Motor neuron (in vitro differentiated cells): ENCODE results near the gene FHIT. TPM values are rescaled to one million over a fixed set of nuclear protein-coding genes. Genes with fewer than 3 reads are reported as not detected.
"Not testable (repeated sequence)": the region's sequence is repeated elsewhere in the genome, so short reads cannot be mapped to it uniquely, and the experiment has no call there.

ENCODE experiments used
- ATAC-seq, 8 experiments: fragments of 200-7000 bp; cut with Tn5 transposase; replicated peaks in 6 of 8; 2 replicates each; pipeline ENCODE4 v1.8.0; 2021; ENCODE audit warnings: mild to moderate bottlenecking in 8 of 8, moderate library complexity in 8 of 8
- H3K27ac ChIP-seq, 2 donors: fragments of 250-450 bp; sonication (Bioruptor Pico); 2 replicates each; pipeline ENCODE4 v1.9.0; 2021; ENCODE audit warnings: antibody characterized with exemption in 2 of 2, mild to moderate bottlenecking in 2 of 2, moderate library complexity in 1 of 2
- H3K4me1 ChIP-seq, 2 donors: fragments of 250-450 bp; sonication (Bioruptor Pico); replicated peaks in 1 of 2; 2 replicates each; pipeline ENCODE4 v1.6.1; 2021; ENCODE audit warnings: antibody characterized with exemption in 2 of 2, mild to moderate bottlenecking in 2 of 2, moderate library complexity in 1 of 2
- H3K4me3 ChIP-seq, 5 donors: fragments of 250-450 bp; sonication (Bioruptor Pico); 2 replicates each; pipeline ENCODE4 v1.9.0; 2021; ENCODE audit warnings: antibody characterized with exemption in 5 of 5, mild to moderate bottlenecking in 5 of 5, moderate library complexity in 4 of 5
- WGBS, 10 experiments: fragments of 450-650 bp; shearing (Covaris generic); methylation state at CpG; one replicate each; pipeline ENCODE4 v1.0.0; 2022; 5-methylcytosine and 5-hydroxymethylcytosine counted together
- in situ Hi-C, 9 experiments: fragments of 400-800 bp; cut with MboI; loops; one replicate each; pipeline ENCODE4 v1.15.0; 2021; ENCODE audit warnings: low sequenced_read_pairs in 9 of 9, low pct_unique_long_range_greater_than_20kb in 2 of 9; ENCODE audit not compliant: unreplicated experiment in 9 of 9
- total RNA-seq, 8 experiments: library from RNA; unstranded; fragments of 300-600 nt; gene quantifications; 2 replicates each; pipeline versions ENCODE4 v1.2.3 to v1.2.4, GENCODE V29; 2022

FHIT gene
- total RNA-seq, 8 experiments from 2014 or later = 1.6 to 25.1 (median 12.1) TPM

DNA sequence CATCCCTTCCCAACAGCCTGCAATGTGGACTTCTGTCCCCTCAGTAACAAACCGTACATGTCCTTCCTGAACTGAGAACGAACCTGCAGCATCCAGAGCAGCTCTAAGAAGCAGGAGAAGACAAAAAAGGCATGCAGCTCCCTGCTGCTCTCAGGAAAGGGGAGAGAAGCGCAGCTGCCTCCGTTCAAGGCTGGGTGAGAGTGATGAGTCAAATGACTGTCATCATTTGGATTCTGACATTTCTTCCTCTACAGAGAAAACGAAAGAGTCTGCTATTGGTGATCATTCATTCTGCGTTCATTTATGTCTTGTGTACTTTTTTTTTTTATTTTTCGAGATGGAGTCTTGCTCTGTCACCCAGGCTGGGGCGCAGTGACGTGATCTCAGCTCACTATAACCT is 677.8 kb downstream of the FHIT start:
- Histone ChIP-seq H3K4me3 (no peak overlapping the region), H3K27ac (no peak overlapping the region), H3K4me1 (no peaks in the 10 kb centered on the region)
- in situ Hi-C loops = no loop called here
- ATAC-seq = peak in 7 of 8 experiments; percentile 43 to 91 (median 80)
- 0 to 80% (median 59%) methylated on average over 1 to 8 of the region's 9 CpGs for WGBS, 10 experiments

DNA sequence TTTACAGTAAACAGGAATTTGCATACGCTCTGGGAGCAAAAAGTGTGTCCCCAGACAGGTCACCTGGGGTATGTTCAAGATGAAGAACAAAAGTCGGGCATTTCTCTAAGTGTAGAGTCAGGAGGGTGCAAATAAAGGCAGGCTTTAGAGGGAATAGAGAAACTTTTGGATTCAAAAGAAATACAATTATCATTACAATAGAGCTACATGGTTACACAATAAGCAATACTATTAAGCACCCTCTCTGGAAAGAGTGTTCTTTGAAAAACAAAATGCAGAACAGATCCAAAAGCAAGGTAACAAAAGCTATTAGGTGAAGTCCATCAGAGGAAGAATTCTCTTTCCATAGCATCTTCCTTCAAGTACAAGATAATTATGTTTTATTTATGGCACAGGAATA is 679.7 kb downstream of the FHIT start:
- Histone ChIP-seq H3K4me3 (no peak overlapping the region), H3K27ac (no peak overlapping the region), H3K4me1 (no peaks in the 10 kb centered on the region)
- WGBS, 10 experiments = 0 to 100% (median 76%) methylated on average over 1 to 2 of the region's 2 CpGs; no CpG with 5 or more reads in 2 of the 10 experiments
- in situ Hi-C loops = no loop called here
- ATAC-seq = peak in 3 of 8 experiments; percentile 13 to 42 (median 27)

DNA sequence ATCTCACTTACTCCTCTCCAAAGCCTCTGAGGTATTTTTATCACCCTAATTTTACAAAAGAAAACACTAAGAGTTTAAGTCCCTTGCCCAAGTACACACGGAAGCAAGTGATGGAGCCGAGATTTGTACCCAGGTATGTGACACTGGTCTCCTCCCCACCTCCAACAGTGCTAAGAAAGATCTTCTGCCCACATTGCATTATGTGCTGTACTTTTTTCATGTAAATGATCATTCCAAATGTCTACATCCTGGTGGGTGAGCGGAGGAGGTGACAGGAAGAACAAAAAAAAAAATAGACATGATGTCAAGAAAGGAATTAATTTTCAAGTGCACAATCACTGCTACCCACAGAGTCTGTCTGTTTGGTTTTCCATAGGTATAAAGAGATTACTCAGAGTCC is 694.1 kb downstream of the FHIT start:
- in situ Hi-C loops = no loop called here
- ATAC-seq = no peak
- 83 to 100% (median 97%) methylated on average over 1 to 3 of the region's 3 CpGs; no CpG with 5 or more reads in 5 of the 10 experiments for WGBS, 10 experiments
- Histone ChIP-seq H3K27ac (no peak overlapping the region), H3K4me3 (no peak overlapping the region), H3K4me1 (peaks cover 0 to 7% of the 10 kb centered on the region in 2 donors)

DNA sequence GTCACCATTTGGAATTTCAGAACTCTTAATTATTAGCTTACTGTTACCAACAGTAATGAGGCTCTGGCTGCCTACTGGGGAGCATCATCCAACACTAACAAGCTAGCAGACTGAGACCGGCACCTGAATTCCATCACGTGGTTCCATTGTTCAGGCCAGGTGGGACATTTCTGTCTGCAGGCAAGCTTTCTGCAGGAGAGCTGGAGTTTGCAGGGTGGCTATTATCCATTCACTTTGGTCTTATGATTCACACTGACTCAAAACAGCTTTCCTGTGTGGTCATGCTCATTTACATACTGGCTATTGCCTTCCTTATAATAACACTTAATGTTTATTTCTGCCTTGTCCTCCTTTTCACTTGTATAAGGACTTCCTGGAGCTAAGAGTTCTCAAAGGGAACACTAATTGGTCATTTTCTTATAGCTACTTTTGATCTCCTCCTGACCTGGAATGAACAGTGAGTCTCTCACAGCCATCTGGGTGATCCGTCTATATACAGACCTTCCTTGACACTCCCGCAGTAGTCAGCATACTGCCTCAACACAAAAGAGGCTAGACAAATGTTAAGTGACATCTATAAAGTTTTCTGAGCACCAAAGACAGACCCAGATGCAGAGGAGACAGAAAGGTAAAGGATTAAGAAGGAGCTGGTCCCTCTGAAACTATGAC is 695.4 kb downstream of the FHIT start:
- Histone ChIP-seq H3K4me3 (no peak overlapping the region), H3K27ac (no peak overlapping the region), H3K4me1 (peaks cover 0 to 7% of the 10 kb centered on the region in 2 donors)
- ATAC-seq = peak in 7 of 8 experiments; percentile 45 to 96 (median 65)
- 20 to 100% (median 35%) methylated on average over 1 to 4 of the region's 4 CpGs; no CpG with 5 or more reads in 3 of the 10 experiments for WGBS, 10 experiments
- in situ Hi-C loops = no loop called here

DNA sequence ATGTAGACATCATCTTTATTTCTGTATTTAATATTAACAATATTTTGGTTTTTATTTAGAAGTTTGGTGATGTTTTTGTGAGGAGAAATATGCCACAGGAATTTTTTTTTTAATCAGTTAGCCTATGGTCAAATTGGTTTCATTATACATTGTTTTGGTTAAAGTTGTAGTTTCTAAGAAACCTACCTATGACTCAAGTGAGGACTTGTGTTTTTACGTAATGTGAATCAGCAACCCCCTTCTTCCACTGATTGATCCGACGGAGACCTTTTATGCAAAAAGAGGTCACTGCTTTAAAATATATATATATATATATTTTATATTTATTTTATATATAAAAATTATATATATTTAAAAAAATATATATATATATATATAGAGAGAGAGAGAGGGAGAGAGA is 698.1 kb downstream of the FHIT start:
- ATAC-seq = no peak
- in situ Hi-C loops = no loop called here
- Histone ChIP-seq H3K4me1 (peaks cover 0 to 5% of the 10 kb centered on the region in 2 donors), H3K27ac (no peak overlapping the region), H3K4me3 (no peak overlapping the region)
- 55 to 100% (median 95%) methylated on average over 1 to 3 of the region's 3 CpGs for WGBS, 10 experiments

DNA sequence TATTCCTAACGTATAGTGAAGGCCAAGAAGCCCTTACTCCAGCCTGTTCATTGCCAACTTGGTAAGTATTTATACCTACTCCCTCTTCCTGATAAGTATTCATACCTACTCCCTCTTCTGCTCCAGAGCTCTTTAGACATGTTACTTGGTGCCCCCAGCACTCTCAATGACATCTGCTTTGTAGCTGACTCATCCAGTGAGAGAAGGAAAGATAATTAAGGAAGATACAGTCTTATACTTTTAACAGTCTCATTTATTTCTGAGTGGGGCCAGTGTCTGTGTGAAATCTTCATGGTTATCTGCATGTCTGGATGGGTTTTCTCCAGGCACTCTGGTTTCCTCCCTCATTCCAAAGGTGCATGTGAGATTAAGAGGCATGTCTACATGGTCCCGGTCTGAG is 698.7 kb downstream of the FHIT start:
- peaks cover 0 to 5% of the 10 kb centered on the region in 2 donors for H3K4me1 ChIP-seq
- 67 to 100% (median 100%) methylated on average over 1 to 2 of the region's 2 CpGs; no CpG with 5 or more reads in 1 of the 10 experiments for WGBS, 10 experiments
- ATAC-seq = peak in 4 of 8 experiments; percentile 24 to 51 (median 34)
- H3K27ac ChIP-seq = no peak overlapping the region
- in situ Hi-C loops = no loop called here
- H3K4me3 ChIP-seq = no peak overlapping the region

DNA sequence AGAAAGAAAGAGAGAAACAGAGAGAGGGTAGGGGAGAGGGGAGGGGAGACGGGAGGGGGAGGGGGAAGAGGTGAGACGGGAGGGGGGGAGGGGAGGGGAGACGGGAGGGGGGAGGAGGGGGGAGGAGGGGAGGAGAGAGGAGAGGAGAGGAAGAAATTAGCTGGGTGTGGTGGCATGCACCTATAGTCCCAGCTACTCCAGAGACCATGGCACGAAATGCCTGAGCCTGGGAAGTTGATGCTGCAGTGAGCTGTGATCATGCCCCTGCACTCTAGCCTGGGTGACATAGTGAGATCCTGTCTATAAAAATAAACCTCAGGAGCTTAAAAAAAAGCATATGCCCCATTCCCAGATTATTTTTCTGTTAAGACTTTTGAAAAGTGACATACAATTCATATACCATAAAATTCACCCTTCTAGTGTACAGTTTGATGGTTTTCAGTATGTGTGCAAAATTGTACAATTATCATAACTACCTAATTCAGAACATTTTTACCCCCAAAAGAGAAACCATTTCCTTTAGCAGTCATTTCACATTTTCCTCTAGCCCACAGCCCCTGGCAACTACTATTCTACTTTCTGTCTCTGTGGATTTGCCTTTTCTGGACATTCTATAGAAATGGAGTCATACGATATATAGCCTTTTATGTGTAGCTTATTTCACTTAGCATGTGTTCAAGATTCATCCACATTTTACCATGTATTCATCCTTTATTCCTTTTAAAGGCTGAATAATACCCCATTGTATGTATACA is 699.6 kb downstream of the FHIT start:
- 44 to 100% (median 100%) methylated on average over 1 of the region's 5 CpGs; no CpG with 5 or more reads in 3 of the 10 experiments for WGBS, 10 experiments
- Histone ChIP-seq H3K27ac (no peak overlapping the region), H3K4me3 (no peak overlapping the region), H3K4me1 (peaks cover 0 to 5% of the 10 kb centered on the region in 2 donors)
- in situ Hi-C loops = no loop called here
- no peak for ATAC-seq

DNA sequence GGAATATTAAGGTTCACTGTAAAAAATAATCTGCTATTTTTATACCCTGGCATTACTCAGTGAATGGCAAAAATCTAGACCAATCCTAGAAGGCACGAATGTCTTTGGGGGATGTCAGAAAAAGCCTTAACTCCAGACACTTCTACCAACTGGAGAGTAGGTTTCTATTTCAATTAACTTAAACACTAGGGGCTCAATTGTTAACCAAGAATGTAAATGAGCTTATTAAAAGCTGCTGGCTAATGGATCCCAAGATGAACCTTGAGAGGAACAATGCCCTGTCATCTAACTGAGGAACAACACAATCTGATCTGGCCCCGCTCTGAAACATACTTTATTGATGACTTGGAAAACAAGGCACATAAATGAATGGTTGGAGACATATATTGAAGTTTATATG is 701.4 kb downstream of the FHIT start:
- Histone ChIP-seq H3K4me3 (no peak overlapping the region), H3K27ac (no peak overlapping the region), H3K4me1 (peaks cover 0 to 3% of the 10 kb centered on the region in 2 donors)
- in situ Hi-C loops = no loop called here
- ATAC-seq = no peak
- 75 to 100% (median 94%) methylated on average over 1 to 2 of the region's 2 CpGs; no CpG with 5 or more reads in 3 of the 10 experiments for WGBS, 10 experiments

DNA sequence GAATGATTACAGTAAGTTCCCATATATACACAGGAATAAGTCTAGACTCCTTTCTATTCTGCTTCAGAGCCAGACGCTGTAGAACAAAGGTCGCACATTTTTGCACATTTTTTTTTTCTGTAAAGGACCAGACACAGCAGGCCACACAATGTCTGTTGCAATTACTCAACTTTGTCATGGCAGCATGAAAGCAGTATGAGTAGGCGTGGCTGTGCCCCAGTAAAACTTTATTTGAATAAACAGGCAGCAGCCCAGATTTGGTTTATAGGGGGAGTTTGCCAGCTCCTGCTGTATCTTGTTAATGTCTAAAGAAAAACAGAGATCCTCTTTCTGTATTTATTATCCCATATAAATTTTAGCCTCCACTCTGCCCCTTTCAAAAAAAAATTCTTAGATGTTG is 708.3 kb downstream of the FHIT start:
- WGBS, 10 experiments = 0 to 92% (median 63%) methylated on average over 1 to 3 of the region's 3 CpGs; no CpG with 5 or more reads in 1 of the 10 experiments
- Histone ChIP-seq H3K4me1 (peaks cover 5 to 8% of the 10 kb centered on the region in 2 donors), H3K27ac (no peak overlapping the region), H3K4me3 (no peak overlapping the region)
- ATAC-seq = peak in 5 of 8 experiments; percentile 65 to 83 (median 70)
- in situ Hi-C loops = no loop called here

DNA sequence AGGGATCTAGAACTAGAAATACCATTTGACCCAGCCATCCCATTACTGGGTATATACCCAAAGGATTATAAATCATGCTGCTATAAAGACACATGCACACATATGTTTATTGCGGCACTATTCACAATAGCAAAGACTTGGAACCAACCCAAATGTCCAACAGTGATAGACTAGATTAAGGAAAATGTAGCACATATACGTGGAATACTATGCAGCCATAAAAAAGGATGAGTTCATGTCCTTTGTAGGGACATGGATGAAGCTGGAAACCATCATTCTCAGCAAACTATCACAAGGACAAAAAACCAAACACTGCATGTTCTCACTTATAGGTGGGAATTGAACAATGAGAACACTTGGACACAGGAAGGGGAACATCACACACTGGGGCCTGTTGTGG is 711.9 kb downstream of the FHIT start:
- ATAC-seq, in situ Hi-C loops, H3K27ac ChIP-seq, H3K4me3 ChIP-seq, H3K4me1 ChIP-seq: not testable (repeated sequence)
- no CpG with 5 or more reads among the region's 2 CpGs for WGBS, 10 experiments

DNA sequence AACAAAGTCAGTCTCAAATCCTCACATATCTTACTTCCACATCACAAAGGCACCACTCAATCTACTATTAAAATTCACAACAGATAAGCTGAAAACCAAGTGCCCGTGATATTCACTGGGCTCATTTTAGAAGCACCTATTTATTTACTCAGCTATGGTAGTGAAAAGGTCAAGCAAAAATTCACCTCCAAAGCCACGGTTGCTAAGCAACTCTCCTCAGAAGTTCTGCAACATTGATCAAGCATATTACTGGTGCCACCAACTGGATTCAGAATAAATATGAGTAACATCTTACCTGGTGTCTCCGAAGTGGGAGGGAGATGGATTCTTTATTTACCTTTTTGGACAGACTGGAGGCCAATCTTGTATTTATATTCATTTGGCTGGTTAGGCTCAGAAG is 714.8 kb downstream of the FHIT start:
- in situ Hi-C loops = no loop called here
- Histone ChIP-seq H3K4me1 (peaks cover 0 to 12% of the 10 kb centered on the region in 2 donors), H3K27ac (no peak overlapping the region), H3K4me3 (no peak overlapping the region)
- WGBS, 10 experiments = 27 to 100% (median 81%) methylated on average over 1 to 3 of the region's 3 CpGs; no CpG with 5 or more reads in 1 of the 10 experiments
- no peak for ATAC-seq

DNA sequence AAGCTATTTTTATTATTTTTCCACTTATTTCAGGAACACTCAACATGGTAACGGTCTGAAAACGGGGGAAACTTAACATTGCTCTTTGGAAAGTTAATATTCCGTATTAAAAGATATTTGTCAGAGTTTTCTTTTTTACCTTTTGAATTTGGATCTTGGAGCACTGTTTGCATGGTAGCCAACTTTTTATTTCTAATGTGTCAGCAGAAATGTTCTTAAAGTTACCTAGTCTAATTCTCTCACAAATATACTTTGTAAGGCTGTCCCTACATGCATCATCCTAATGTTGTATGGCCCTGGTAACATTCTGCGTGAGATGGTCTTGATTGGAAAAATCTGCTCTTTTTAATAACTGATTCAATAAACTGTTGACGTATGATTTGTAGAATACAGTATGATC is 719.5 kb downstream of the FHIT start:
- no peak overlapping the region for H3K4me3 ChIP-seq
- in situ Hi-C loops = no loop called here
- no peak for ATAC-seq
- 27 to 100% (median 92%) methylated on average over 2 to 5 of the region's 5 CpGs; no CpG with 5 or more reads in 1 of the 10 experiments for WGBS, 10 experiments
- H3K27ac ChIP-seq = no peak overlapping the region
- peaks cover 0 to 19% of the 10 kb centered on the region in 2 donors for H3K4me1 ChIP-seq

DNA sequence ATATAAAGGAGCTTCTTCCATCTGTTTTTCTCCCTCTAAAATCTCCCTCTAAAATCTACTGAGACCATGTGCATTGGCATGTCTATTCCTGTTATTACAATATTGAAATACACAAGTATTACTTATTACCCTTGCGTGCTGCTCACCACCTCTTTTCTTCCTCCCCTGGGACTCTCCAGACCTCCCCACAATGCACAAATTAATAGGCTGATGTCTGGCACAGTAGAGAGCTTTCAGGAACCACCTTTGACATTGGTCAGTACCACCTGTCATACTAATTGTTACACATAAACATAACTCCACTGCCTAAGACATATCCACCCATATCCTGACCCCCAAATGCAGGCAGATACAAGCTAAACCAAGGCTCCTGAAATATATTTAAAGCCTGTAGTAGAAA is 722.6 kb downstream of the FHIT start:
- 40 to 100% (median 80%) methylated on average over 1 of the region's 1 CpG; no CpG with 5 or more reads in 4 of the 10 experiments for WGBS, 10 experiments
- peaks cover 0 to 14% of the 10 kb centered on the region in 2 donors for H3K4me1 ChIP-seq
- in situ Hi-C loops = no loop called here
- no peak overlapping the region for H3K4me3 ChIP-seq
- no peak overlapping the region for H3K27ac ChIP-seq
- peak in 3 of 8 experiments; percentile 23 to 65 (median 32) for ATAC-seq
